ENCODE measurements around the gene TEX22. TPM values are rescaled to one million over a fixed set of nuclear protein-coding genes. Genes with fewer than 3 reads are reported as not detected.

The TEX22 gene
- total RNA-seq, 4 donors from 2014 or later, result under 0.01 to 0.19 (median 0.17) TPM; not detected in 1

DNA sequence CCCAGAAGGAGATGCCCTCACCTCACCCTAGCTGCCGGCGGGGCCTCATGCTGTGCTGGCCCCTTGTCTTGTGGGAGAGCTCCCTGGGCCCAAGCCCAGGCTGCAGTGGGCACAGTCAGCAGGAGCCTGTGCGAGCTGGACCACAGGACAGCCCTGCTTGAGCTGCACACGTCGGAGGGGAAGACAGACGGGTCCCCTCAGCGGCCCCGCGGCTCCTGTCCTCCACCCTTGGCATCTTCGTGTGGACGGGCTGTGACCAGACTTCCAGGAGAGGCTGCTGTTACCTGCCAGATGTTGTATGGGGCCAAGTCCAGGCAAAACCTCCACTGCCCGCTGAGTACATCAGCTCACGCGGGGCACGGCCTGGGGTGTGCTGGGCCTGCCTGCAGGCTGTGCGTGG is 9.4 kb upstream of the TEX22 start:
- Histone ChIP-seq H3K27me3 (no peaks in the 10 kb centered on the region), H3K36me3 (peaks cover 11 to 83% (median 68%) of the 10 kb centered on the region in 4 donors), H3K4me3 (no peak overlapping the region), H3K4me1 (peaks cover 0 to 24% (median 16%) of the 10 kb centered on the region in 4 donors), H3K27ac (replicated peaks in 1 of 4) (peak overlapping the region in 3 of 4 donors; percentile 47 to 63 (median 58)), H3K9me3 (no peaks in the 10 kb centered on the region)
- WGBS, result 92% methylated on average over 14 of the region's 16 CpGs
- no peak for DNase-seq (ENCODE audit: extremely low spot score)
- intact Hi-C loops (cut with DNase I), result no loop called here
- TF ChIP-seq POLR2AphosphoS5 (IDR thresholded peaks at IDR 0.05) (no peak), EP300 (IDR thresholded peaks at IDR 0.05) (no peak), POLR2A (IDR thresholded peaks at IDR 0.05; ENCODE audit: low read depth) (no peak)
- TF ChIP-seq, protein P1, sequence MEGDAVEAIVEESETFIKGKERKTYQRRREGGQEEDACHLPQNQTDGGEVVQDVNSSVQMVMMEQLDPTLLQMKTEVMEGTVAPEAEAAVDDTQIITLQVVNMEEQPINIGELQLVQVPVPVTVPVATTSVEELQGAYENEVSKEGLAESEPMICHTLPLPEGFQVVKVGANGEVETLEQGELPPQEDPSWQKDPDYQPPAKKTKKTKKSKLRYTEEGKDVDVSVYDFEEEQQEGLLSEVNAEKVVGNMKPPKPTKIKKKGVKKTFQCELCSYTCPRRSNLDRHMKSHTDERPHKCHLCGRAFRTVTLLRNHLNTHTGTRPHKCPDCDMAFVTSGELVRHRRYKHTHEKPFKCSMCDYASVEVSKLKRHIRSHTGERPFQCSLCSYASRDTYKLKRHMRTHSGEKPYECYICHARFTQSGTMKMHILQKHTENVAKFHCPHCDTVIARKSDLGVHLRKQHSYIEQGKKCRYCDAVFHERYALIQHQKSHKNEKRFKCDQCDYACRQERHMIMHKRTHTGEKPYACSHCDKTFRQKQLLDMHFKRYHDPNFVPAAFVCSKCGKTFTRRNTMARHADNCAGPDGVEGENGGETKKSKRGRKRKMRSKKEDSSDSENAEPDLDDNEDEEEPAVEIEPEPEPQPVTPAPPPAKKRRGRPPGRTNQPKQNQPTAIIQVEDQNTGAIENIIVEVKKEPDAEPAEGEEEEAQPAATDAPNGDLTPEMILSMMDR (IDR thresholded peaks at IDR 0.05), result no peak

DNA sequence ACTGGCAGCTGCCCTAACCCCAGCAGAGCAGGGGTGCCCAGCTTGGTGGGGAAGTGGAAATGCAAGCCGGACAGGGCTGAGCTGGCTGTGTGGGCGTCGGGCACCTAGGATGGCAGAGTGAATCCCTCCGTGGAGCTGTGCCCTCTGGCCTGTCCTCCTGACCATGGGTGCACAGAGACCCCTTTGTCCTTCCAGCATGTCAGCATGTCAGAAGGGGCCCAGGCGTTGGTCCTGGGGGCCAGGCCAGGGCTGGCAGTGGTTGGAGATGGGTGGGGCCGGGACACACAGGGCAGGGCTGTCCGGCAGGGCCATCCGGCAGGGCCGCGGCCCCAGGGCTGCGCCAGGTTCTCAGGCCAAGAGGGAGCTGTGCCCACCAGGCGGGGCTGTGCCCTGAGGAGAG is 8.8 kb upstream of the TEX22 start:
- no peak for TF ChIP-seq POLR2AphosphoS5 (IDR thresholded peaks at IDR 0.05)
- TF ChIP-seq, protein P1 (IDR thresholded peaks at IDR 0.05), result no peak
- no peak for TF ChIP-seq EP300 (IDR thresholded peaks at IDR 0.05)
- TF ChIP-seq POLR2A (IDR thresholded peaks at IDR 0.05; ENCODE audit: low read depth), result no peak
- WGBS, result 80% methylated on average over 2 of the region's 12 CpGs
- no peaks in the 10 kb centered on the region for H3K9me3 ChIP-seq
- H3K27ac ChIP-seq (replicated peaks in 1 of 4), result peak overlapping the region; percentile 33 to 63 (median 52)
- intact Hi-C loops (cut with DNase I), result no loop called here
- no peak overlapping the region for H3K4me3 ChIP-seq
- peaks cover 0 to 26% (median 16%) of the 10 kb centered on the region in 4 donors for H3K4me1 ChIP-seq
- no peaks in the 10 kb centered on the region for H3K27me3 ChIP-seq
- H3K36me3 ChIP-seq, result peaks cover 5 to 83% (median 68%) of the 10 kb centered on the region in 4 donors
- DNase-seq (ENCODE audit: extremely low spot score), result no peak

DNA sequence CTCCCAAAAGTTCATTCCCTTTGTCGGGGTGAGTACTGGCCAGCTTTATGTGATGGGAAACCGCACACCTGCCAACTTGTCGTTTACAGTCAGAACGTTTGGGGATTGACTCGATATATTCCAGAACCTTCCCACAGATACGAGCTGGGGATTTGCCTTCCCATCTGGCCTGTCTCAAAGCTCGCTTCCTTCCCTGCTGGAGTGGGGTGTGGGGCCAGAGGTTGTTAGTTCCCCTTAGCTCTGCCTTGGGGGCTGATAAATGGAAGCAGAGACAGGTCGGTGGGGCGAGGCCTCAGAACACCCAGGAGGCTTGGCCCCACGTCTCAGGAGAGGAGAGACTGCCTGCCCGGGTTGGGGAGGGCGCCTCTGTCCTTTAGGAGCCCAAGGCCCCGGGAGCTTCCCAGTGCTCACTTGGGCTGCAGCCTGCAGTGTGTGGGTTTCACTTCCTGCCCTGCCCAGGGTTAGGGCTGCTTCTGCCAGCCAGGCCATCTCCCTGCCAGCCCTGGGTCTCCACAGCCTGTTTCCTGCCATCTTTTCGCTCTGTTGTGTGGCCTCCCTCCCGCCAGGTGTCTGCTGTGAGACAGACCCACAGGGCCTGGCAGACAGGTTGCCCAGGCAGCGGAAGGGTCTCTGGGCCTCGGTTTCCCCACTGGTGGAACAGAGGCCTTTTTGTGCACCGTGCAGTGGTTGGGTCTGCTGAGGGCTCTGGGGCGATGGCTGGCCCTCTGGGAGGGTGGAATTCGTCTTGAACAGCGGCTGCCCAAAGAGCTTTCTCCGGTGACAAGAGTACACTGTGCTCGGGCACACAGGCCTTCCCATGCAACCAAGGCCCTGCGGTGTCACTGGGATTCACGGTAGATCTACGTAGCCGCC is 8.1 kb upstream of the TEX22 start:
- no peaks in the 10 kb centered on the region for H3K27me3 ChIP-seq
- intact Hi-C loops (cut with DNase I), result no loop called here
- peak overlapping the region; percentile 21 to 63 (median 52) for H3K27ac ChIP-seq (replicated peaks in 1 of 4)
- peaks cover 0 to 26% (median 16%) of the 10 kb centered on the region in 4 donors for H3K4me1 ChIP-seq
- H3K4me3 ChIP-seq, result no peak overlapping the region
- 82% methylated on average over 14 of the region's 27 CpGs for WGBS
- H3K9me3 ChIP-seq, result no peaks in the 10 kb centered on the region
- DNase-seq (ENCODE audit: extremely low spot score), result no peak
- TF ChIP-seq EP300 (IDR thresholded peaks at IDR 0.05) (no peak), POLR2AphosphoS5 (IDR thresholded peaks at IDR 0.05) (no peak), POLR2A (IDR thresholded peaks at IDR 0.05; ENCODE audit: low read depth) (no peak)
- TF ChIP-seq, protein P1 (IDR thresholded peaks at IDR 0.05), result no peak
- H3K36me3 ChIP-seq, result peaks cover 0 to 83% (median 66%) of the 10 kb centered on the region in 4 donors

DNA sequence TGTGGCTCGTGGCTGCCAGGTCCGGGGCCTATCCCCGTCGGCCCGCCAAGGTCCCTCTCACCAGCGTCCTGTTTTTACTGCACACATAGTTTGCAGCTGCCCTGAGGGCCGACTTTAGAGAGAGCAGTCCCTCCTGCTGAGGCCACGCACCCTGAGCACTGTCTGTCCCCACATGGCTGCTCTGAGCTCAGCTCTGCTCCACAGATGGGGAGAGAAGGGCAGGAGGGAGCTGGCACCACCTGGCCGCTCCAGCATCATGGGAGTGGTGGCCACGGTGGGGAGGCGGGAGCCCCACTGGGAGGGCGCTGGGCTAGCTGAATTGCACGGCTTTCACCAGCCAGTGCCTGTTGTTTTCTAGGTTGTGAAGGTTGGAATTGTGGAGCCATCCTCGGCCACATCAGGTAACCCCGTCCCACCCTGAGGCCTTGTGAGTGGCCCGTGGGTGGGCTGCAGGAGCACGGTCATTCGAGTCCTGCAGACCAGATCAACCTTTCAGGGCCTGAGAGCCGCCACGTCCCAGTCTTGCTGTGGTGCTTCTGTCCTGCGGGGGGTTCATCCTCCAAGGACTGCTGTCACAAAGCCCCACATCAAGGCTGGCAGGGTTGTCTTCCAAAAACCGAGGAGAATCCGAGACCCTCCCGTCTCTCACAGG is 7.4 kb upstream of the TEX22 start:
- no peak for DNase-seq (ENCODE audit: extremely low spot score)
- no peaks in the 10 kb centered on the region for H3K27me3 ChIP-seq
- no peak overlapping the region for H3K4me3 ChIP-seq
- H3K9me3 ChIP-seq, result no peaks in the 10 kb centered on the region
- 87% methylated on average over 15 of the region's 24 CpGs for WGBS
- no peak overlapping the region for H3K27ac ChIP-seq (replicated peaks in 1 of 4)
- H3K36me3 ChIP-seq, result peaks cover 0 to 77% (median 59%) of the 10 kb centered on the region in 4 donors
- TF ChIP-seq, protein P1 (IDR thresholded peaks at IDR 0.05), result no peak
- TF ChIP-seq EP300 (IDR thresholded peaks at IDR 0.05), result no peak
- TF ChIP-seq POLR2A (IDR thresholded peaks at IDR 0.05; ENCODE audit: low read depth), result no peak
- TF ChIP-seq POLR2AphosphoS5 (IDR thresholded peaks at IDR 0.05), result no peak
- intact Hi-C loops (cut with DNase I), result no loop called here
- H3K4me1 ChIP-seq, result peaks cover 0 to 26% (median 16%) of the 10 kb centered on the region in 4 donors

Measured in esophagus muscularis mucosa (tissue), 4 donors.